ENCODE data around the gene LYST. TPM values are rescaled to one million over a fixed set of nuclear protein-coding genes. Genes with fewer than 3 reads are reported as not detected.
"Not testable (repeated sequence)": the region's sequence is repeated elsewhere in the genome, so short reads cannot be mapped to it uniquely, and the experiment has no call there.

The LYST gene
- total RNA-seq, 2 experiments from 2014 or later: 63.8 to 76.2 TPM

GRCh38 chr1:235855811-235856429 lies 10.8 kb downstream of the LYST start:
- Mint-ChIP-seq H3K4me1 (peaks cover 51% of the 10 kb centered on the region), H3K4me3 (peak overlapping the region; percentile 29), H3K9me3 (peaks cover 6% of the 10 kb centered on the region), H3K36me3 (peaks cover 46% of the 10 kb centered on the region), H3K27me3 (no peaks in the 10 kb centered on the region), H3K27ac (peak overlapping the region; percentile 85)
- no peak for DNase-seq

- DNase-seq: no peak
- Mint-ChIP-seq H3K27ac (peak overlapping the region; percentile 63), H3K27me3 (no peaks in the 10 kb centered on the region), H3K4me1 (peaks cover 66% of the 10 kb centered on the region), H3K36me3 (peaks cover 61% of the 10 kb centered on the region), H3K4me3 (no peak overlapping the region), H3K9me3 (peaks cover 12% of the 10 kb centered on the region)
Observed at GRCh38 chr1:235854347-235854746, 12.4 kb downstream of the LYST start.

GRCh38 chr1:235853653-235854052 lies 13.1 kb downstream of the LYST start:
- H3K36me3 Mint-ChIP-seq: peaks cover 67% of the 10 kb centered on the region
- H3K4me1 Mint-ChIP-seq: peaks cover 73% of the 10 kb centered on the region
- H3K9me3 Mint-ChIP-seq: peaks cover 12% of the 10 kb centered on the region
- DNase-seq: no peak
- no peak overlapping the region for H3K27ac Mint-ChIP-seq
- H3K4me3 Mint-ChIP-seq: no peak overlapping the region
- no peaks in the 10 kb centered on the region for H3K27me3 Mint-ChIP-seq

- DNase-seq: no peak
- Mint-ChIP-seq H3K9me3 (peaks cover 16% of the 10 kb centered on the region), H3K4me1 (peaks cover 78% of the 10 kb centered on the region), H3K27ac (no peak overlapping the region), H3K27me3 (no peaks in the 10 kb centered on the region), H3K36me3 (peaks cover 72% of the 10 kb centered on the region), H3K4me3 (no peak overlapping the region)
Observed at GRCh38 chr1:235852887-235853286, 13.8 kb downstream of the LYST start.

- DNase-seq: no peak
- H3K36me3 Mint-ChIP-seq: peaks cover 72% of the 10 kb centered on the region
- H3K4me1 Mint-ChIP-seq: peaks cover 80% of the 10 kb centered on the region
- no peak overlapping the region for H3K27ac Mint-ChIP-seq
- no peaks in the 10 kb centered on the region for H3K27me3 Mint-ChIP-seq
- H3K9me3 Mint-ChIP-seq: peaks cover 16% of the 10 kb centered on the region
- no peak overlapping the region for H3K4me3 Mint-ChIP-seq
Observed at GRCh38 chr1:235851939-235852338, 14.8 kb downstream of the LYST start.

GRCh38 chr1:235848251-235848650 lies 18.5 kb downstream of the LYST start:
- Mint-ChIP-seq H3K9me3 (peaks cover 23% of the 10 kb centered on the region), H3K4me1 (peaks cover 78% of the 10 kb centered on the region), H3K27ac (peak overlapping the region; percentile 88), H3K36me3 (peaks cover 72% of the 10 kb centered on the region), H3K4me3 (peak overlapping the region; percentile 82)
- H3K27me3 Mint-ChIP-seq, DNase-seq: not testable (repeated sequence)

GRCh38 chr1:235845656-235846107 lies 21.0 kb downstream of the LYST start:
- H3K4me3 Mint-ChIP-seq, DNase-seq, H3K27me3 Mint-ChIP-seq: not testable (repeated sequence)
- Mint-ChIP-seq H3K36me3 (peaks cover 63% of the 10 kb centered on the region), H3K27ac (peak overlapping the region; percentile 64), H3K9me3 (peaks cover 19% of the 10 kb centered on the region), H3K4me1 (peaks cover 71% of the 10 kb centered on the region)

GRCh38 chr1:235844776-235845175 lies 21.9 kb downstream of the LYST start:
- Mint-ChIP-seq H3K36me3 (peaks cover 58% of the 10 kb centered on the region), H3K27ac (no peak overlapping the region), H3K9me3 (peaks cover 15% of the 10 kb centered on the region), H3K4me3 (no peak overlapping the region), H3K27me3 (no peaks in the 10 kb centered on the region), H3K4me1 (peaks cover 71% of the 10 kb centered on the region)
- no peak for DNase-seq

GRCh38 chr1:235843461-235843961 lies 23.2 kb downstream of the LYST start:
- Mint-ChIP-seq H3K27me3 (no peaks in the 10 kb centered on the region), H3K9me3 (peaks cover 14% of the 10 kb centered on the region), H3K4me3 (no peak overlapping the region), H3K36me3 (peaks cover 52% of the 10 kb centered on the region), H3K4me1 (peaks cover 63% of the 10 kb centered on the region), H3K27ac (peak overlapping the region; percentile 10)
- DNase-seq: no peak

GRCh38 chr1:235841938-235842545 lies 24.7 kb downstream of the LYST start:
- Mint-ChIP-seq H3K4me1 (peaks cover 50% of the 10 kb centered on the region), H3K9me3 (peaks cover 8% of the 10 kb centered on the region), H3K36me3 (peaks cover 38% of the 10 kb centered on the region), H3K4me3 (no peak overlapping the region), H3K27ac (no peak overlapping the region), H3K27me3 (no peaks in the 10 kb centered on the region)
- no peak for DNase-seq

GRCh38 chr1:235838021-235838420 lies 28.7 kb downstream of the LYST start:
- H3K9me3 Mint-ChIP-seq: no peaks in the 10 kb centered on the region
- no peak overlapping the region for H3K4me3 Mint-ChIP-seq
- DNase-seq: no peak
- peaks cover 29% of the 10 kb centered on the region for H3K4me1 Mint-ChIP-seq
- no peak overlapping the region for H3K27ac Mint-ChIP-seq
- peaks cover 21% of the 10 kb centered on the region for H3K36me3 Mint-ChIP-seq
- H3K27me3 Mint-ChIP-seq: no peaks in the 10 kb centered on the region

GRCh38 chr1:235835226-235835625 lies 31.5 kb downstream of the LYST start:
- Mint-ChIP-seq H3K4me3 (no peak overlapping the region), H3K36me3 (peaks cover 21% of the 10 kb centered on the region), H3K4me1 (peaks cover 29% of the 10 kb centered on the region), H3K27ac (no peak overlapping the region), H3K27me3 (no peaks in the 10 kb centered on the region), H3K9me3 (no peaks in the 10 kb centered on the region)
- DNase-seq: no peak

GRCh38 chr1:235834620-235835019 lies 32.1 kb downstream of the LYST start:
- H3K36me3 Mint-ChIP-seq: peaks cover 17% of the 10 kb centered on the region
- DNase-seq: no peak
- no peak overlapping the region for H3K27ac Mint-ChIP-seq
- H3K4me1 Mint-ChIP-seq: peaks cover 24% of the 10 kb centered on the region
- no peaks in the 10 kb centered on the region for H3K27me3 Mint-ChIP-seq
- H3K9me3 Mint-ChIP-seq: no peaks in the 10 kb centered on the region
- H3K4me3 Mint-ChIP-seq: no peak overlapping the region

GRCh38 chr1:235832011-235832410 lies 34.7 kb downstream of the LYST start:
- no peak overlapping the region for H3K4me3 Mint-ChIP-seq
- no peak for DNase-seq
- H3K27ac Mint-ChIP-seq: no peak overlapping the region
- no peaks in the 10 kb centered on the region for H3K9me3 Mint-ChIP-seq
- H3K27me3 Mint-ChIP-seq: no peaks in the 10 kb centered on the region
- H3K4me1 Mint-ChIP-seq: peaks cover 17% of the 10 kb centered on the region
- peaks cover 19% of the 10 kb centered on the region for H3K36me3 Mint-ChIP-seq

- Mint-ChIP-seq H3K4me3 (peak overlapping the region; percentile 6), H3K9me3 (no peaks in the 10 kb centered on the region), H3K27me3 (no peaks in the 10 kb centered on the region), H3K27ac (peak overlapping the region; percentile 68), H3K4me1 (peaks cover 17% of the 10 kb centered on the region), H3K36me3 (peaks cover 23% of the 10 kb centered on the region)
- peak; percentile 60 for DNase-seq
Observed at GRCh38 chr1:235831148-235831547, 35.6 kb downstream of the LYST start.
